Measurements from ENCODE around the gene CHAT.

Gene CHAT

DNA sequence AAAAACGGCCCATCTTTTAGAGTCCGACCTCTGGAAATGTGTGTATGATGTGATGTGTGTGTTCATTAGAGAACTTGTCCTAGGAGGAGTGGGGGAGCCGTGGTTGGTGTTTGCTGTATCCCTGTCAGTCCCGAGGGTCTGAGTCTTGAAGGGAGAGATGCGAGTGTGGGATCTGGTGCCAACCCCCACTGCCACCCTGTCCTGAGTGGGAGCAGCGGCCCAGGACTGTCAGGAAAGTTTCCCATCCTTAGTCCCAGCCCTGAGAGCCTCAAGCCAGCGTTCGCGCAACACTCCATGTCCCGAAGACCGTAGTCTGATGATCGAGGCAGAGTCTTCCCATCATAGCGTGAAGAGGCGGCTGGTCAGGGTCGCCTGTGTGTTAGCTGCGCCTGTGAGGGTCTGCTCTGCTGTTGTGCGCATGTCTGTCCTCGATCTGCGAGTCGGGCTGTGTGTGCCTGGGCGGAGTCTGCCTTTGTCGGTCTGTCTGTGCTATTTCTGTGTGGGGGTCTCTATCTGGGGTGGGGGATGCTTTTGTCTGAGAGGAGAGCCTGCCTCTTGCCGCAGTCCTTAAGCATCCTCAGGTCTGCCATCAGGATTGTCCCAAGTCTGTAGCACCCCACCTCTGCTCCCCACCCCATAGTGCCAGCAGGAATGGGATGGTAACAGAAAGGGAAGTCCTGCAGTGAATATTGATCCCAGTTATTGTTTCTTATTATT is 514 bp upstream of the CHAT start:
- Histone ChIP-seq H3K27me3 (ENCODE audit: insufficient read depth, low read length) (peaks cover 98% of the 10 kb centered on the region), H3K4me3 (ENCODE audit: low read length) (peak overlapping the region; percentile 21; the same call in 1 of the 2 replicates), H3K9ac (ENCODE audit: low read depth, low read length) (no peak overlapping the region), H3K4me1 (ENCODE audit: insufficient read depth, low read length) (peaks cover 2% of the 10 kb centered on the region; the same call in 1 of the 2 replicates), H3K9me3 (ENCODE audit: insufficient read depth, low read depth, low read length) (no peaks in the 10 kb centered on the region), H3K27ac (ENCODE audit: low read depth, low read length) (no peak overlapping the region), H3K36me3 (ENCODE audit: insufficient read depth, low read length) (no peaks in the 10 kb centered on the region)
- WGBS = 8% methylated on average over 23 of the region's 23 CpGs

DNA sequence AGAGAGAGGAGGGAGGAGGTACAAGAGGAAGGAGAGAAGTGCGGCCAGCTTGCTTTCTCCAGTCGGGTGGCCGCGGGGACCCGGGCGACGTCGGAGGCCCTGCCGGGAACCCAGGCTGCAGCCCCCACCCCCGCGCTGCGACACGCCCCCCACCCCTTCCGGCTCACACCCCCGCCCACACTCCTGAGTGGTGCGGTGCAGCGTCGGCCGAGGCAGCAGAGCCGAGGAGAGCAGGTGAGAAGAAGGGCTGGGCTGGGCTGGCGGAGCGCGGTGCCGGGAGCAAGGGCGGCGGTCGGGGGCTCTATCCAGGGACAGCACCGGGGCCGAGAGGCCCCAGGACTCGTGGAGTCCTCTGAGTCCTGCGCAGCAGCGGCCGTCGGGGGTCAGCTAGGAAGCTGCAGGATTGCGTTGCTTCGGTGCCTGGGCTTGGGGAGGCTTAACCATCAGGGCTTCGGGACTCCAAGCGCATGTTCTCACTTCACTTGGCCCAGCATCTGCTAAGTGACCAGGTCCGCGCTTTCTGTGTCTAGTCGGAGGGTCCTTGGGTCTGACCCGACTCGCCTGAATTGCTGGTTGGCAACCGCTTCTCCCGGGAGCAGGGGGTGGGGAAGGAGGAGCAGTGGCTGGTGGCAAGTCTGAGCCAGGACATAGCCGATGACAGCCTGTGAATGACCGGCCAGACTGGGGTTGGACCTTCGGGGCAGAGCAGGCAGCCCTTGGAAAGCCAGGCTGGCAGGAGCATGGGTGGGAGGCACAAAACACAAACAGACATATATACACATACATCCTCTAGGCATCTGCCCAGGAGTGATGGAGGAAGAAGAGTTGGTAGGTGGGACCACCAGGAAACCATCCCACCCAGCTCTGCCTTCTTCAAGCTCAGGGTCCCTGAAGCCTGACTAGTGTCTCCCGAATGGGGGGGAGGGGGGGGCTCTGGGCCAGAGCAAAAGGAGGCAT is 683 bp downstream of the CHAT start:
- Histone ChIP-seq H3K4me1 (ENCODE audit: insufficient read depth, low read length) (peaks cover 2% of the 10 kb centered on the region; the same call in 1 of the 2 replicates), H3K27ac (ENCODE audit: low read depth, low read length) (no peak overlapping the region), H3K9me3 (ENCODE audit: insufficient read depth, low read depth, low read length) (no peaks in the 10 kb centered on the region), H3K36me3 (ENCODE audit: insufficient read depth, low read length) (no peaks in the 10 kb centered on the region), H3K27me3 (ENCODE audit: insufficient read depth, low read length) (peaks cover 98% of the 10 kb centered on the region), H3K4me3 (ENCODE audit: low read length) (peak overlapping the region; percentile 20; the same call in 1 of the 2 replicates), H3K9ac (ENCODE audit: low read depth, low read length) (no peak overlapping the region)
- WGBS = 11% methylated on average over 46 of the region's 49 CpGs

DNA sequence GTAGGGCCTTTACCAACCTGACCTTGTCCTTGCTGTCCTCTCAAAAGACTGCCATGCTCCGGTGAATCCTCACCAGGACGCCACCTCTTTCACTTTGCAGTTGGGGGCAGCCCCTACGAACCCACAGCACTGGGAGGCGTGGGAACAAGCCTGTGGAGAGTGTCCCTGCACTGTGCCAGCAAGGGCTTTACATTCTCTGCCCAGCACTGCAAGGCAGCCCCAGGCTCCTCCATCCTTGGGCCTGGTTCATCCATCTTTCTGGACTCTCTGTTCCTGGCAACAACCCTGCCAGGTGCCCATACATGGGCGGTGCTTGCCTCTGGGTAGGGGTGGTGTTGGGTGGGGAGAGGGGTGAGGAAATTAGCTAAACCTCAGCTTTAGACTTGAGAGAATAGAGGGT is 1.4 kb downstream of the CHAT start:
- H3K4me1 ChIP-seq (ENCODE audit: insufficient read depth, low read length) = peaks cover 2% of the 10 kb centered on the region; the same call in 1 of the 2 replicates
- no peaks in the 10 kb centered on the region for H3K36me3 ChIP-seq (ENCODE audit: insufficient read depth, low read length)
- no peaks in the 10 kb centered on the region for H3K9me3 ChIP-seq (ENCODE audit: insufficient read depth, low read depth, low read length)
- H3K27me3 ChIP-seq (ENCODE audit: insufficient read depth, low read length) = peaks cover 99% of the 10 kb centered on the region
- H3K27ac ChIP-seq (ENCODE audit: low read depth, low read length) = no peak overlapping the region
- WGBS = 87% methylated on average over 5 of the region's 5 CpGs
- H3K4me3 ChIP-seq (ENCODE audit: low read length) = no peak overlapping the region
- H3K9ac ChIP-seq (ENCODE audit: low read depth, low read length) = no peak overlapping the region

GRCh38 chr10:49615721-49616120 is 1.9 kb downstream of the CHAT start:
- Histone ChIP-seq H3K27me3 (ENCODE audit: insufficient read depth, low read length) (peaks cover 98% of the 10 kb centered on the region), H3K9ac (ENCODE audit: low read depth, low read length) (no peak overlapping the region), H3K36me3 (ENCODE audit: insufficient read depth, low read length) (no peaks in the 10 kb centered on the region), H3K4me1 (ENCODE audit: insufficient read depth, low read length) (peaks cover 2% of the 10 kb centered on the region; the same call in 1 of the 2 replicates), H3K9me3 (ENCODE audit: insufficient read depth, low read depth, low read length) (no peaks in the 10 kb centered on the region), H3K4me3 (ENCODE audit: low read length) (no peak overlapping the region), H3K27ac (ENCODE audit: low read depth, low read length) (no peak overlapping the region)
- 76% methylated on average over 5 of the region's 5 CpGs for WGBS

DNA sequence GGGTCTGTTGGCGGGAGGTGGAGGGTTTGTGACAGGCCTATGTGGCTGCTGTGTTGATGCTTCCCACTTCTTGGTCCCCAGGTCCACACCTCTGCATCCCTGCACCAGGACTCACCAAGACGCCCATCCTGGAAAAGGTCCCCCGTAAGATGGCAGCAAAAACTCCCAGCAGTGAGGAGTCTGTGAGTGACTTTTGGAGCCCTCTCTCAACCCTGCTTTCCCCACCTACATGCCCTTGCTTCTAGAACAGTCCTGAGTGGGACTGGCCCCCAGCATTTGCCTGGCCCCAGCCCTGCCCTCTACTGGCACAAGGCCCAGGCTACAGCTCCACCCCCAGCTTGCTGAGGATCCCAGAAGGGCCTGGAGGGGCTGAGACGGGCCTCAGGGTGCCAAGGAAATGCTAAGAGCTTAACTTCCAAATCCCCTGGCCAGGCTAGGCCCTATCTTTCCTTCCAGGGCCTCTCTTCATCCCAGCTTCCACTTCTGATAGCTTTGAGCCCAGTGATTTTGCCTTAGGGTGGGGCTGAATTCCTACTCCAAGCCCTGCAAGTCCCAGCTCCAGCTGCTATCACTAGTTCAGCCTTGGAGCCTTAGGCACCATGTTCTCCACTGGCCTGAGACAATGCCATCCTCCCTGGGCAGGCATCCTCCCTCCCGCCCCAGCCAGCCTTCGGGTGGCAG is 2.7 kb downstream of the CHAT start:
- no peak overlapping the region for H3K4me3 ChIP-seq (ENCODE audit: low read length)
- peaks cover 2% of the 10 kb centered on the region; the same call in 1 of the 2 replicates for H3K4me1 ChIP-seq (ENCODE audit: insufficient read depth, low read length)
- H3K27ac ChIP-seq (ENCODE audit: low read depth, low read length) = no peak overlapping the region
- peaks cover 96% of the 10 kb centered on the region for H3K27me3 ChIP-seq (ENCODE audit: insufficient read depth, low read length)
- no peak overlapping the region for H3K9ac ChIP-seq (ENCODE audit: low read depth, low read length)
- WGBS = 81% methylated on average over 6 of the region's 6 CpGs
- H3K9me3 ChIP-seq (ENCODE audit: insufficient read depth, low read depth, low read length) = no peaks in the 10 kb centered on the region
- H3K36me3 ChIP-seq (ENCODE audit: insufficient read depth, low read length) = no peaks in the 10 kb centered on the region

DNA sequence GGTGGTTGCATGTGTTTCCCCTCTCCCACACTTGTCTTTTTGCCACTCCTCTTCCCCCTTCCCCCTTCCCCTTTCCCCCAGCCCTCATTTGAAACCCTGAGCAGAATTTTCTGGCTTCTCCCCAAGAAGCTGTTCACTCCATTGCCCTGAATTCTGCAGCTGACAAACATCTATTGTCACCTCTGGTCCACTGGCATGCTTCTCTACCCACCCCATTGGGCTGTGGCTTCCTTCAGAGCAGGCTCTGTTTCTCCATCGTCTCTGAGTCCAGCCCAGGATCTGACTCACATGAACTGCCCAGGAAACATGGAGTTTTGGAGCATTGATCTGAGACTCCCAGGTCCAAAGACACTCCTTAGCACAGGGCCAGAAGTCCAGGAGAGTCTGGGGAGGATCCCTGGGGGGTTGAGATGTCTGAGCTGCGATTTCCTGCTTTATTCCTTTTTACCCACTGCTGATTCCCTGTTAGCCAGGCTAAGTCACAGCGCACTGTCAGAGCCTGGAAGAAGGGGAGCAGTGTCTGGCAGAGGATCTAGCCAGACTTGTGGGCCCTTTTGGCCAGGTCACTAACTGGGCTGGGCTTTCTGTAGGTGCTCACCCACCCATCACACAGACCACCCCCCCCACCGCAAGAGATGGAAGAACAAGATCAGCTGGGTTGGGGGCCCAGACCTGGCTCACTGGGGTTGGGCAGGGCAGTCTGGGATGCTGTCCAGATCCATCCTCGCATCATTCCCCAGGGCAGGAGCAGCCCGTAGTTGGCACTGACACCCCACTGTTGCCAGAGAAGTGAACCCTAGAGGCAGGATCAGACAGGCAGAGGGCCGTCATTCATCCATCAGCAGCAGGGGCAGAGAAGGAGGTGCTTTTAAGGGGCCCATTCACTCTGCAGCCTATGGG is 3.5 kb downstream of the CHAT start:
- Histone ChIP-seq H3K36me3 (ENCODE audit: insufficient read depth, low read length) (no peaks in the 10 kb centered on the region), H3K4me3 (ENCODE audit: low read length) (no peak overlapping the region), H3K27me3 (ENCODE audit: insufficient read depth, low read length) (peaks cover 88% of the 10 kb centered on the region), H3K27ac (ENCODE audit: low read depth, low read length) (no peak overlapping the region), H3K4me1 (ENCODE audit: insufficient read depth, low read length) (peaks cover 2% of the 10 kb centered on the region; the same call in 1 of the 2 replicates), H3K9ac (ENCODE audit: low read depth, low read length) (no peak overlapping the region), H3K9me3 (ENCODE audit: insufficient read depth, low read depth, low read length) (no peaks in the 10 kb centered on the region)
- WGBS = 83% methylated on average over 7 of the region's 7 CpGs

DNA sequence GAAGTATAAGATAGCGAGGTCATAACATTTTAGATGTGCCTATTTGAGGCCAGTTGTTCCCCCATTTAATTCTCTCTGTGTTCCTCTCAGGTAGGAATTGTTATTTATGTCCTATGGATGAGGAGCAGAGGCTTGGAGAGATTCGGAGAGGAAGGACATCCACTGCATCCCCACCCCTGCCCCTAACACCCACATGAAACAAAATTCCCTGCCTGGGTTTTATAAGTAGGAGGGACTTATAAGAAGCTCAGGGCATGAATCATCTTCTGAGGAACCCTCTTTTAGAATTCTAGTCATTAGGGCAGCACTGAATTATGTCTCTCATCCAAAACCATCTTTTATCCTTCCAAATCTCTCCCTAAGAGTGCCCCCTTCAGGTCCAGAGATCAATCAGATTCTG is 5.0 kb downstream of the CHAT start:
- H3K9me3 ChIP-seq (ENCODE audit: insufficient read depth, low read depth, low read length) = no peaks in the 10 kb centered on the region
- H3K4me1 ChIP-seq (ENCODE audit: insufficient read depth, low read length) = no peaks in the 10 kb centered on the region
- H3K27me3 ChIP-seq (ENCODE audit: insufficient read depth, low read length) = peaks cover 73% of the 10 kb centered on the region
- no peak overlapping the region for H3K27ac ChIP-seq (ENCODE audit: low read depth, low read length)
- no peaks in the 10 kb centered on the region for H3K36me3 ChIP-seq (ENCODE audit: insufficient read depth, low read length)
- 90% methylated on average over 1 of the region's 2 CpGs for WGBS
- no peak overlapping the region for H3K4me3 ChIP-seq (ENCODE audit: low read length)
- H3K9ac ChIP-seq (ENCODE audit: low read depth, low read length) = no peak overlapping the region

DNA sequence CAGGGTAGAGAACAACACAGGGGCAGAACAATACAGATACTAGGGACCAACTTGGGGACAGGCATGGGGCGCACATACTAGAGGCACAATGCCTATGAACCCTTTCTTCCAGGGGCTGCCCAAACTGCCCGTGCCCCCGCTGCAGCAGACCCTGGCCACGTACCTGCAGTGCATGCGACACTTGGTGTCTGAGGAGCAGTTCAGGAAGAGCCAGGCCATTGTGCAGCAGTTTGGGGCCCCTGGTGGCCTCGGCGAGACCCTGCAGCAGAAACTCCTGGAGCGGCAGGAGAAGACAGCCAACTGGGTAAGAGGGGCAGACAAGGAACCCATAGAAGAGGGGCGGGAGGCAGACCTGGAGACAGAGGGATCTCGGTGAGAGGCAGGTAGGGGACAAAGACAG is 5.8 kb downstream of the CHAT start:
- H3K27ac ChIP-seq (ENCODE audit: low read depth, low read length) = no peak overlapping the region
- no peaks in the 10 kb centered on the region for H3K36me3 ChIP-seq (ENCODE audit: insufficient read depth, low read length)
- H3K4me1 ChIP-seq (ENCODE audit: insufficient read depth, low read length) = no peaks in the 10 kb centered on the region
- no peak overlapping the region for H3K4me3 ChIP-seq (ENCODE audit: low read length)
- no peak overlapping the region for H3K9ac ChIP-seq (ENCODE audit: low read depth, low read length)
- no peaks in the 10 kb centered on the region for H3K9me3 ChIP-seq (ENCODE audit: insufficient read depth, low read depth, low read length)
- H3K27me3 ChIP-seq (ENCODE audit: insufficient read depth, low read length) = peaks cover 65% of the 10 kb centered on the region
- 73% methylated on average over 10 of the region's 10 CpGs for WGBS

- WGBS = 93% methylated on average over 12 of the region's 12 CpGs
- Histone ChIP-seq H3K27ac (ENCODE audit: low read depth, low read length) (no peak overlapping the region), H3K9me3 (ENCODE audit: insufficient read depth, low read depth, low read length) (no peaks in the 10 kb centered on the region), H3K4me3 (ENCODE audit: low read length) (no peak overlapping the region), H3K4me1 (ENCODE audit: insufficient read depth, low read length) (no peaks in the 10 kb centered on the region), H3K36me3 (ENCODE audit: insufficient read depth, low read length) (no peaks in the 10 kb centered on the region), H3K9ac (ENCODE audit: low read depth, low read length) (no peak overlapping the region), H3K27me3 (ENCODE audit: insufficient read depth, low read length) (peaks cover 58% of the 10 kb centered on the region)
Measured at GRCh38 chr10:49620286-49620810, 6.5 kb downstream of the CHAT start.

GRCh38 chr10:49620841-49621378 is 7.1 kb downstream of the CHAT start:
- no peaks in the 10 kb centered on the region for H3K36me3 ChIP-seq (ENCODE audit: insufficient read depth, low read length)
- H3K27ac ChIP-seq (ENCODE audit: low read depth, low read length) = no peak overlapping the region
- H3K27me3 ChIP-seq (ENCODE audit: insufficient read depth, low read length) = peaks cover 53% of the 10 kb centered on the region
- H3K9me3 ChIP-seq (ENCODE audit: insufficient read depth, low read depth, low read length) = no peaks in the 10 kb centered on the region
- WGBS = 86% methylated on average over 4 of the region's 6 CpGs
- no peaks in the 10 kb centered on the region for H3K4me1 ChIP-seq (ENCODE audit: insufficient read depth, low read length)
- no peak overlapping the region for H3K4me3 ChIP-seq (ENCODE audit: low read length)
- no peak overlapping the region for H3K9ac ChIP-seq (ENCODE audit: low read depth, low read length)
